Measurements from ENCODE around the gene LMBR1.
"Not testable (repeated sequence)": the region's sequence is repeated elsewhere in the genome, so short reads cannot be mapped to it uniquely, and the experiment has no call there.

Gene LMBR1

GRCh38 chr7:156752367-156753228, 140.4 kb downstream of the LMBR1 start:
- DNase-seq = no peak

GRCh38 chr7:156751319-156751718, 141.7 kb downstream of the LMBR1 start:
- DNase-seq = peak; percentile 77

- DNase-seq = no peak
These were observed 145.3 kb downstream of the LMBR1 start for GRCh38 chr7:156747718-156748117.

- no peak for DNase-seq
These were observed 146.1 kb downstream of the LMBR1 start for GRCh38 chr7:156746891-156747290.

GRCh38 chr7:156739596-156739995, 153.4 kb downstream of the LMBR1 start:
- no peak for DNase-seq

GRCh38 chr7:156735851-156736250, 157.1 kb downstream of the LMBR1 start:
- no peak for DNase-seq

- DNase-seq = no peak
These were observed 159.3 kb downstream of the LMBR1 start for GRCh38 chr7:156733638-156734037.

- no peak for DNase-seq
These were observed 160.8 kb downstream of the LMBR1 start for GRCh38 chr7:156732091-156732625.

GRCh38 chr7:156731651-156732050, 161.3 kb downstream of the LMBR1 start:
- no peak for DNase-seq

GRCh38 chr7:156725936-156726335, 167.0 kb downstream of the LMBR1 start:
- DNase-seq = no peak

- DNase-seq = no peak
These were observed 167.9 kb downstream of the LMBR1 start for GRCh38 chr7:156725073-156725472.

- DNase-seq = no peak
These were observed 170.7 kb downstream of the LMBR1 start for GRCh38 chr7:156722043-156722826.

GRCh38 chr7:156703773-156704482, 189.1 kb downstream of the LMBR1 start:
- no peak for DNase-seq

- no peak for DNase-seq
These were observed 189.8 kb downstream of the LMBR1 start for GRCh38 chr7:156703209-156703608.

- no peak for DNase-seq
These were observed 190.6 kb downstream of the LMBR1 start for GRCh38 chr7:156702399-156702798.

- not testable (repeated sequence) for DNase-seq
These were observed 191.2 kb downstream of the LMBR1 start for GRCh38 chr7:156701787-156702186.

- DNase-seq = not testable (repeated sequence)
These were observed 194.5 kb downstream of the LMBR1 start for GRCh38 chr7:156698512-156698911.

- DNase-seq = not testable (repeated sequence)
These were observed 195.7 kb downstream of the LMBR1 start for GRCh38 chr7:156697283-156697682.

- no peak for DNase-seq
These were observed 199.4 kb downstream of the LMBR1 start for GRCh38 chr7:156693627-156694026.

GRCh38 chr7:156692849-156693248, 200.1 kb downstream of the LMBR1 start:
- no peak for DNase-seq

GRCh38 chr7:156691764-156692163, 201.2 kb downstream of the LMBR1 start:
- DNase-seq = no peak

GRCh38 chr7:156684661-156685060, 208.3 kb downstream of the LMBR1 start:
- no peak for DNase-seq

- no peak for DNase-seq
These were observed 208.7 kb downstream of the LMBR1 start for GRCh38 chr7:156684251-156684650.

Measured in activated effector memory CD4-positive, alpha-beta T cell treated with anti-CD3 and anti-CD28 coated beads, Interleukin-2, amount 50 U/mL, for 16 hours (primary cell).